Naive thymus-derived CD4-positive, alpha-beta T cell (primary cell): ENCODE data around the gene ZNF205. TPM values are rescaled to one million over a fixed set of nuclear protein-coding genes. Genes with fewer than 3 reads are reported as not detected.
A peak's percentile ranks its signal among the peaks of the same experiment; 100 is the strongest.
"Not testable (repeated sequence)": the region's sequence is repeated elsewhere in the genome, so short reads cannot be mapped to it uniquely, and the experiment has no call there.

Source experiments
- ATAC-seq: fragments of 150-1000 bp; cut with Tn5 transposase; 2 replicates; pipeline ENCODE4 v1.10.0; 2021; ENCODE audit warnings: mild to moderate bottlenecking, moderate library complexity
- CTCF ChIA-PET: fragments of 350-600 bp; sonication (Branson Sonifier 250); formaldehyde crosslinking; loops from one replicate; lab custom pipeline; 2021; ENCODE audit warnings: antibody characterized with exemption; lab: Charles Lee
- POLR2A ChIA-PET: fragments of 350-600 bp; sonication (Branson Sonifier 250); formaldehyde crosslinking; loops from one replicate; lab custom pipeline; 2021; ENCODE audit warnings: antibody characterized with exemption, inconsistent platforms; lab: Charles Lee
- DNase-seq, 9 donors: peaks; one replicate each; pipeline versions ENCODE4 v3.0.0 to v3.0.0-alpha.2; 2020 to 2022; ENCODE audit warnings: mixed read lengths in 1 of 9
- H3K27ac ChIP-seq: one replicate; pipeline ENCODE4 v1.7.0; 2013; ENCODE audit warnings: mild to moderate bottlenecking, low read depth, low read length, moderate library complexity
- H3K27me3 ChIP-seq, 2 donors: one replicate each; pipeline ENCODE4 v1.7.0; 2013; ENCODE audit warnings: low read length in 2 of 2, mild to moderate bottlenecking in 2 of 2, moderate library complexity in 2 of 2; ENCODE audit not compliant: control insufficient read depth in 2 of 2, insufficient read depth in 2 of 2
- H3K36me3 ChIP-seq, 3 experiments: 1 replicate in 2 of 3; 2 replicates in 1 of 3; pipeline ENCODE4 v1.7.0; 2013; ENCODE audit warnings: low read length in 3 of 3, mild to moderate bottlenecking in 3 of 3, moderate library complexity in 1 of 3; ENCODE audit not compliant: insufficient read depth in 3 of 3, control insufficient read depth in 2 of 3
- H3K4me1 ChIP-seq, 2 donors: one replicate each; pipeline ENCODE4 v1.7.0; 2013; ENCODE audit warnings: low read length in 2 of 2, mild to moderate bottlenecking in 2 of 2, moderate library complexity in 1 of 2; ENCODE audit not compliant: control insufficient read depth in 2 of 2, insufficient read depth in 2 of 2
- H3K4me3 ChIP-seq: 2 replicates; pipeline ENCODE4 v1.7.0; 2013; ENCODE audit warnings: mild to moderate bottlenecking, low read length
- H3K9me3 ChIP-seq, 3 experiments: 1 replicate in 2 of 3; 2 replicates in 1 of 3; pipeline ENCODE4 v1.7.0; 2013; ENCODE audit warnings: low read length in 3 of 3; ENCODE audit not compliant: control insufficient read depth in 2 of 3
- H3K27ac Mint-ChIP-seq, 9 donors: one replicate each; pipeline ENCODE4 v1.8.0; 2020 to 2022; ENCODE audit warnings: mixed read lengths in 9 of 9, mild to moderate bottlenecking in 8 of 9, moderate library complexity in 5 of 9, inconsistent platforms in 2 of 9
- H3K27me3 Mint-ChIP-seq, 5 donors: one replicate each; pipeline ENCODE4 v1.8.0; 2021 to 2022; ENCODE audit warnings: mixed read lengths in 5 of 5, mild to moderate bottlenecking in 1 of 5
- H3K36me3 Mint-ChIP-seq, 5 donors: one replicate each; pipeline ENCODE4 v1.8.0; 2020 to 2022; ENCODE audit warnings: mixed read lengths in 5 of 5, mild to moderate bottlenecking in 3 of 5, inconsistent platforms in 1 of 5
- H3K4me1 Mint-ChIP-seq, 7 donors: one replicate each; pipeline ENCODE4 v1.8.0; 2020 to 2022; ENCODE audit warnings: mixed read lengths in 7 of 7, mild to moderate bottlenecking in 3 of 7, inconsistent platforms in 1 of 7
- H3K4me3 Mint-ChIP-seq, 10 donors: one replicate each; pipeline ENCODE4 v1.8.0; 2020 to 2022; ENCODE audit warnings: mild to moderate bottlenecking in 10 of 10, mixed read lengths in 10 of 10, moderate library complexity in 6 of 10, inconsistent platforms in 2 of 10
- H3K9me3 Mint-ChIP-seq, 11 donors: one replicate each; pipeline ENCODE4 v1.8.0; 2020 to 2022; ENCODE audit warnings: mixed read lengths in 11 of 11, mild to moderate bottlenecking in 4 of 11, inconsistent platforms in 1 of 11, moderate library complexity in 1 of 11
- intact Hi-C, 2 donors: fragments of 100-400 bp; cut with micrococcal nuclease; formaldehyde crosslinking; loops; one replicate each; pipeline ENCODE4 v1.15.1; 2023
- polyA plus RNA-seq, 2 donors: library from polyadenylated mRNA; unstranded; fragments of 300-500 nt; fragmentation: Illumina TruSeq; gene quantifications; one replicate each; pipeline ENCODE4 v1.2.3, GENCODE V29; 2021
- total RNA-seq, 6 experiments: library from RNA in 5 of 6; stranded (reverse) in 5 of 6; gene quantifications; 1 replicate in 5 of 6; 2 replicates in 1 of 6; pipeline ENCODE4 v1.2.3 and lab custom pipeline; 2021 to 2026

Gene ZNF205
- total and polyA plus RNA-seq, 7 experiments from 2014 or later = 0.09 to 0.29 TPM; not detected in 5

DNA sequence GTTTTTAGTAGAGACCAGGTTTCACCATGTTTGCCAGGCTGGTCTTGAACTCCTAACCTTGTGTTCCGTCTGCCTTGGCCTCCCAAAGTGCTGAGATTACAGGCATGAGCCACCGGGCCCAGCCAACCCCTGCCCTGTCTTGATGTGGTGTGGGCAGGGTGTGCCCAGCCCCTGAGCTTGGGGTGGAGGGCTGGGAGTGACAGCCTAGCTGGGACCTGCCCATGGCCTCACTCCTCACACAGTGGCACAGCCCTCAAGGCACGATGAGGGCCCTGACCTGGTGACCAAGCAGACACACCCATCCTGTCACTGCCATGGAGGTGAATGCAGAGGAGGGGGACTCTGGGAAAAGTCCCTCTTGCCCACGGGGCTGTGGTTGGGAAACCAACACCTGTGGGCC, 43.9 kb upstream of the ZNF205 start:
- ChIA-PET CTCF (interaction anchor here (0.7 to 13.9 kb wide), 2 partner anchors 40 to 61 kb away, joined by 5 to 244 read pairs; partner anchors contain the start of gene ZNF213), POLR2A (interaction anchor here (1.8 to 7.3 kb wide), 4 partner anchors 7 to 61 kb away, joined by 5 to 113 read pairs (median 50); partner anchors contain the start of gene ZSCAN10)
- peaks cover 8 to 61% (median 25%) of the 10 kb centered on the region in 5 donors for H3K36me3 Mint-ChIP-seq
- Histone ChIP-seq H3K27me3 (no peaks in the 10 kb centered on the region), H3K9me3 (no peaks in the 10 kb centered on the region), H3K4me3 (peak overlapping the region; percentile 78), H3K27ac (peak overlapping the region; percentile 88), H3K4me1 (peaks cover 44 to 47% of the 10 kb centered on the region in 2 donors), H3K36me3 (peaks cover 0 to 20% (median 3%) of the 10 kb centered on the region in 3 experiments)
- DNase-seq (no peak), ATAC-seq (no peak)
- peaks cover 51 to 80% (median 66%) of the 10 kb centered on the region in 7 donors for H3K4me1 Mint-ChIP-seq
- H3K9me3 Mint-ChIP-seq = peaks cover 0 to 4% (median 0%) of the 10 kb centered on the region in 11 donors
- H3K4me3 Mint-ChIP-seq = peak overlapping the region; percentile 95 to 100 (median 99)
- H3K27ac Mint-ChIP-seq = peak overlapping the region; percentile 91 to 100 (median 97)
- no peaks in the 10 kb centered on the region for H3K27me3 Mint-ChIP-seq
- intact Hi-C loops = no loop called here

DNA sequence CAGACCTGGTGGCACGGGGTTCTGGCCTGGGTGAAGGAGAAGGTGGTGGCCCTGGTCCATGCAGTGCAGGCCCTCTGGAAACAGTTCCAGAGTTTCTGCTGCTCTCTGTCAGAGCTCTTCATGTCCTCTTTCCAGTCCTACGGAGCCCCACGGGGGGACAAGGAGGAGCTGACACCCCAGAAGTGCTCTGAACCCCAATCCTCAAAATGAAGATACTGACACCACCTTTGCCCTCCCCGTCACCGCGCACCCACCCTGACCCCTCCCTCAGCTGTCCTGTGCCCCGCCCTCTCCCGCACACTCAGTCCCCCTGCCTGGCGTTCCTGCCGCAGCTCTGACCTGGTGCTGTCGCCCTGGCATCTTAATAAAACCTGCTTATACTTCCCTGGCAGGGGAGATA, 43.2 kb upstream of the ZNF205 start:
- Mint-ChIP-seq H3K27ac (peak overlapping the region; percentile 73 to 100 (median 85)), H3K4me1 (peaks cover 53 to 82% (median 67%) of the 10 kb centered on the region in 7 donors), H3K4me3 (peak overlapping the region in 8 of 10 donors; percentile 20 to 100 (median 34)), H3K36me3 (peaks cover 8 to 64% (median 25%) of the 10 kb centered on the region in 5 donors)
- POLR2A ChIA-PET = interaction anchor here (0.7 to 6.5 kb wide), 4 partner anchors 8 to 61 kb away, joined by 3 to 65 read pairs (median 20); partner anchors contain the start of gene ZSCAN10
- CTCF ChIA-PET = interaction anchor here (0.7 to 1.9 kb wide), 2 partner anchors 10 to 40 kb away, joined by 5 to 9 read pairs; no protein-coding TSS in a partner anchor
- intact Hi-C loops, H3K4me3 ChIP-seq, DNase-seq, H3K27me3 ChIP-seq, H3K9me3 Mint-ChIP-seq, ATAC-seq, H3K27me3 Mint-ChIP-seq, H3K9me3 ChIP-seq: not testable (repeated sequence)
- Histone ChIP-seq H3K27ac (peak overlapping the region; percentile 24), H3K4me1 (peaks cover 50 to 54% of the 10 kb centered on the region in 2 donors), H3K36me3 (peaks cover 0 to 20% (median 3%) of the 10 kb centered on the region in 3 experiments)

- peaks cover 0 to 3% (median 0%) of the 10 kb centered on the region in 11 donors for H3K9me3 Mint-ChIP-seq
- ChIA-PET CTCF (interaction anchor here (0.6 to 1.9 kb wide), 4 partner anchors 12 to 55 kb away, joined by 3 to 9 read pairs (median 4); no protein-coding TSS in a partner anchor), POLR2A (interaction anchor here (0.6 to 5.0 kb wide), 11 partner anchors 10 to 95 kb away, joined by 3 to 34 read pairs (median 3); no protein-coding TSS in a partner anchor)
- H3K9me3 ChIP-seq = no peaks in the 10 kb centered on the region
- peaks cover 0 to 20% (median 3%) of the 10 kb centered on the region in 3 experiments for H3K36me3 ChIP-seq
- DNase-seq (no peak), ATAC-seq (no peak)
- H3K27me3 Mint-ChIP-seq = no peaks in the 10 kb centered on the region
- no peaks in the 10 kb centered on the region for H3K27me3 ChIP-seq
- H3K4me1 Mint-ChIP-seq = peaks cover 63 to 82% (median 70%) of the 10 kb centered on the region in 7 donors
- intact Hi-C loops = loop anchor here in 1 of 2 donors (10.0 kb wide), 1 partner anchor 434 kb away; the partner anchor contains the start of gene CLUAP1
- H3K27ac ChIP-seq = peak overlapping the region; percentile 54
- H3K4me3 Mint-ChIP-seq = peak overlapping the region in 4 of 10 donors; percentile 51 to 100 (median 69)
- peak overlapping the region; percentile 79 to 100 (median 87) for H3K27ac Mint-ChIP-seq
- no peak overlapping the region for H3K4me3 ChIP-seq
- H3K4me1 ChIP-seq = peaks cover 55 to 56% of the 10 kb centered on the region in 2 donors
- H3K36me3 Mint-ChIP-seq = peaks cover 6 to 66% (median 23%) of the 10 kb centered on the region in 5 donors
Measured at GRCh38 chr16:3070608-3071111, 41.7 kb upstream of the ZNF205 start.

- peaks cover 0 to 3% (median 0%) of the 10 kb centered on the region in 11 donors for H3K9me3 Mint-ChIP-seq
- no peaks in the 10 kb centered on the region for H3K27me3 Mint-ChIP-seq
- Histone ChIP-seq H3K4me3 (no peak overlapping the region), H3K36me3 (peaks cover 0 to 13% (median 3%) of the 10 kb centered on the region in 3 experiments), H3K4me1 (peaks cover 65% of the 10 kb centered on the region in 2 donors), H3K27ac (no peak overlapping the region), H3K9me3 (no peaks in the 10 kb centered on the region), H3K27me3 (no peaks in the 10 kb centered on the region)
- peaks cover 69 to 88% (median 72%) of the 10 kb centered on the region in 7 donors for H3K4me1 Mint-ChIP-seq
- POLR2A ChIA-PET = interaction anchor here (0.9 to 5.0 kb wide), 8 partner anchors 11 to 127 kb away, joined by 3 to 34 read pairs (median 4); no protein-coding TSS in a partner anchor
- peaks cover 4 to 60% (median 15%) of the 10 kb centered on the region in 5 donors for H3K36me3 Mint-ChIP-seq
- ATAC-seq (no peak), DNase-seq (no peak)
- peak overlapping the region; percentile 79 to 100 (median 90) for H3K27ac Mint-ChIP-seq
- intact Hi-C loops = loop anchor here in 1 of 2 donors (10.0 kb wide), 1 partner anchor 433 kb away; the partner anchor contains the start of gene CLUAP1
- CTCF ChIA-PET = no interaction called here
- H3K4me3 Mint-ChIP-seq = peak overlapping the region; percentile 23 to 100 (median 64)
Measured at GRCh38 chr16:3071655-3072054, 40.7 kb upstream of the ZNF205 start.

- H3K4me3 Mint-ChIP-seq = peak overlapping the region; percentile 23 to 100 (median 64)
- H3K4me1 ChIP-seq = peaks cover 69 to 70% of the 10 kb centered on the region in 2 donors
- peaks cover 71 to 90% (median 73%) of the 10 kb centered on the region in 7 donors for H3K4me1 Mint-ChIP-seq
- DNase-seq, H3K9me3 ChIP-seq, ATAC-seq, H3K27me3 Mint-ChIP-seq, H3K4me3 ChIP-seq, H3K9me3 Mint-ChIP-seq, H3K27me3 ChIP-seq, CTCF ChIA-PET: not testable (repeated sequence)
- H3K36me3 Mint-ChIP-seq = peaks cover 4 to 61% (median 13%) of the 10 kb centered on the region in 5 donors
- POLR2A ChIA-PET = interaction anchor here (1.0 to 5.0 kb wide), 3 partner anchors 11 to 127 kb away, joined by 3 to 34 read pairs (median 4); no protein-coding TSS in a partner anchor
- peaks cover 0 to 13% (median 3%) of the 10 kb centered on the region in 3 experiments for H3K36me3 ChIP-seq
- peak overlapping the region; percentile 79 to 100 (median 90) for H3K27ac Mint-ChIP-seq
- peak overlapping the region; percentile 47 for H3K27ac ChIP-seq
- intact Hi-C loops = loop anchor here in 1 of 2 donors (10.0 kb wide), 1 partner anchor 433 kb away; the partner anchor contains the start of gene CLUAP1
Measured at GRCh38 chr16:3072148-3072547, 40.2 kb upstream of the ZNF205 start.

DNA sequence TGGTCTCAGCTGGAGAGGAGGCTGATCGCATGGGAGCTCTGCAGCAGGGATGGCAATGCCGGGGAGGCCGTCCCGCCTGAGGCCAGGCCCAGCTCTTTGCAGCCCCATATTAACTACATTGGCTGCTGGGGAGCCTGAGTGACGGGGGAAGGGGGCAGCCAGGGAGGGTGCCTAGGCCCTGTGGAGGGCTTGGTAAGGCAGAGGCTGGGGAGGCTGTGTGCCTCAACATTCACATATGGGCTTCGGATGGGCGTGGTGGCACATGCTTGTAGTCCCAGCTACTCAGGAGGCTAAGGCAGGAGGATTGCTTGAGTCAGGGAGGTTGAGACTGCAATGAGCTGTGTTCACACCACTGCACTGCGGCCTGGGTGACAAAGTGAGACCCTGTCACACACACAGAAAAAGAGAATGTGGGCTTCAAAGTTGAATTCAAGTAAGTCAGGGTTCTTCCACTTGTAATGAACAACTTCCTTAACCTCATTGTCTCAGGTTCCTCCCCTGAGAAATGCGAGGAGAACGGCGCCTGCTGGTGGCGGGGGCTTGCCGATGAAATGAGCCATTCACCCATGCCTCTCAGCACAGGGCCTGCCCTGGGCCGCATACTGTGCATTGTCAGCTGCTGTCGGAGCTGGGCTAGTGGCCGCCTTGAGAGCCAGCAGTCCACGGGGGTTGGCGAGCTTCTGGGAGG, 39.7 kb upstream of the ZNF205 start:
- CTCF ChIA-PET = not testable (repeated sequence)

More for the DNA sequence above, 39.7 kb upstream of the ZNF205 start:
- H3K9me3 ChIP-seq, H3K9me3 Mint-ChIP-seq, H3K4me3 ChIP-seq, H3K27me3 Mint-ChIP-seq, H3K27me3 ChIP-seq: not testable (repeated sequence)
- Mint-ChIP-seq H3K36me3 (peaks cover 0 to 60% (median 12%) of the 10 kb centered on the region in 5 donors), H3K4me1 (peaks cover 71 to 91% (median 76%) of the 10 kb centered on the region in 7 donors), H3K4me3 (peak overlapping the region in 8 of 10 donors; percentile 34 to 100 (median 84)), H3K27ac (peak overlapping the region; percentile 92 to 100 (median 99))
- H3K36me3 ChIP-seq = peaks cover 0 to 13% (median 0%) of the 10 kb centered on the region in 3 experiments
- DNase-seq (peak in 6 of 9 donors; percentile 22 to 62 (median 44)), ATAC-seq (peak; percentile 47)
- POLR2A ChIA-PET = interaction anchor here (0.7 to 5.2 kb wide), 4 partner anchors 8 to 1618 kb away, joined by 3 to 113 read pairs (median 18); partner anchors contain the start of gene IL32
- intact Hi-C loops = loop anchor here in 1 of 2 donors (10.0 kb wide), 1 partner anchor 432 kb away; the partner anchor contains the start of gene CLUAP1
- peaks cover 72 to 75% of the 10 kb centered on the region in 2 donors for H3K4me1 ChIP-seq
- H3K27ac ChIP-seq = peak overlapping the region; percentile 47
